H1 (cell line): ENCODE measurements around the gene ZNF407. TPM values are rescaled to one million over a fixed set of nuclear protein-coding genes. Genes with fewer than 3 reads are reported as not detected.

Experiments used
- BRCA1 ChIP-seq: IDR thresholded peaks from 2 replicates; pipeline ENCODE4 v1.6.1; 2012; ENCODE audit warnings: low read depth, low read length, improper control_type of control experiment
- CHD7 ChIP-seq: fragments of 300-600 bp; sonication (generic); IDR thresholded peaks from 2 replicates; pipeline ENCODE4 v1.7.1; 2012; ENCODE audit warnings: low read length, moderate library complexity, mild to moderate bottlenecking, inconsistent platforms; ENCODE audit not compliant: insufficient replicate concordance
- E2F6 ChIP-seq: IDR thresholded peaks from 2 replicates; pipeline ENCODE4 v1.6.1; 2012; ENCODE audit warnings: inconsistent platforms
- HDAC2 ChIP-seq, 2 experiments: fragments of 300-600 bp in 1 of 2; sonication (generic) in 1 of 2; IDR thresholded peaks; 2 replicates each; pipeline ENCODE4 v1.6.1; 2011 to 2012; ENCODE audit warnings: low read depth in 2 of 2, low read length in 2 of 2, mild to moderate bottlenecking in 2 of 2, moderate library complexity in 2 of 2, borderline replicate concordance in 1 of 2, inconsistent platforms in 1 of 2
- KDM5A ChIP-seq: fragments of 200-600 bp; IDR thresholded peaks from 2 replicates; pipeline ENCODE4 v1.7.1; 2012; ENCODE audit warnings: mild to moderate bottlenecking, low read length, inconsistent platforms, mixed read lengths
- MAX ChIP-seq: IDR thresholded peaks from 2 replicates; pipeline ENCODE4 v1.6.1; 2012; ENCODE audit warnings: inconsistent platforms
- RBBP5 ChIP-seq: IDR thresholded peaks from 2 replicates; pipeline ENCODE4 v1.7.1; 2012; ENCODE audit warnings: low read depth, mild to moderate bottlenecking, inconsistent platforms, low read length, moderate library complexity, borderline replicate concordance
- RFX5 ChIP-seq: IDR thresholded peaks from 2 replicates; pipeline ENCODE4 v1.6.1; 2011; ENCODE audit warnings: low read depth, low read length, improper control_type of control experiment, borderline replicate concordance
- RXRA ChIP-seq: IDR thresholded peaks from 2 replicates; pipeline ENCODE4 v1.6.1; 2011; ENCODE audit warnings: low read depth, mild to moderate bottlenecking, low read length, moderate library complexity; ENCODE audit not compliant: insufficient read depth
- polyA plus RNA-seq, 7 experiments: library from polyadenylated mRNA; depleted of rRNA in 3 of 7; stranded (reverse) in 5 of 7; unstranded in 2 of 7; fragments of >200 nt in 5 of 7; fragments of 200-250 nt in 2 of 7; gene quantifications; 1 replicate in 5 of 7; 2 replicates in 1 of 7; 4 replicates in 1 of 7; pipeline versions ENCODE4 v1.2.1 to v1.2.3, GENCODE V29; 2011 to 2013; ENCODE audit warnings: missing spikeins in 2 of 7, mixed read lengths in 2 of 7
- total RNA-seq: library from RNA; stranded (reverse); fragmentation: NEBNext Ultra II Directional; extraction: Animal tissue kit (Norgen Biotek cat#: 25700); gene quantifications from 2 replicates; pipeline ENCODE4 v1.2.1, GENCODE V29; 2021

ZNF407 gene
- total and polyA plus RNA-seq, 2 of the 8 experiments (the other 6 are each of a cell fraction or from before 2014, with no cell fraction given), result 1.5 to 6.8 TPM

GRCh38 chr18:74597034-74597661 is 522 bp upstream of the ZNF407 start (continued):
- TF ChIP-seq CHD7, result no peak
- TF ChIP-seq MAX, result 0 out of 2 replicates have a peak, but pooled peaks have one; percentile 9
- TF ChIP-seq E2F6, result 0 out of 2 replicates have a peak, but pooled peaks have one; percentile 32
- no peak for TF ChIP-seq BRCA1
- peak; percentile 18; the same call in 1 of the 2 replicates for TF ChIP-seq KDM5A
- 0 out of 2 replicates have a peak, but pooled peaks have one; percentile 59 for TF ChIP-seq RBBP5
- TF ChIP-seq RFX5, result no peak
- no peak for TF ChIP-seq RXRA
- TF ChIP-seq HDAC2 (IDR thresholded peaks at IDR 0.05; ENCODE audit: borderline replicate concordance in 1 of 2, low read depth in 2 of 2, low read length in 2 of 2), result peak in 1 of 2 experiments; percentile 51; a peak in 1 of 4 replicates
